Measurements from ENCODE around the gene MAP3K5. TPM values are rescaled to one million over a fixed set of nuclear protein-coding genes. Genes with fewer than 3 reads are reported as not detected.

Gene MAP3K5
- total RNA-seq, 3 donors from 2014 or later (not counting 1 experiment from before 2014, with no cell fraction given), result 19.7 to 36.7 (median 35.4) TPM

DNA sequence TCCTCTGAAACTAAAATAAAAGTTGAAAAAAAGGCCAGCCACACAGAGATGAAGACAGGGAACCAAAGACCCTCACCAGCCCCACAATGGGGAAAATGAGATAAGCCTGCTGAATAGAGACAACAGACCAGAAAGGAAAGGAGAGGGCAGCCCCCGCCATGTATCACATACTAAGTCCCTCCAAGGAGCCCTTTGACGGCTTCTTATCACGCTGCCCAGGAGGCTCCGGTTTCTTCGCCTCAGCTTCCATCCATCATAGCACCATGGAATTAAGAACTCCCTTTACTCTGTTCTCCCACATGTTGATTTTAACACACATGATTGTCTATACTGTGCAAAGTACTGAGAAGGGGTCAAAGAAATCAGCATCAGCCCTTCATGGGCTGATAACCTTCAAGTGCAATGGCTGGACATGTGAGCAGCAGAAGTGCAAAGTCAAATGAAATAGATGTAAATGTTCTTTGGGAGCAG, 54.9 kb downstream of the MAP3K5 start:
- DNase-seq (no peak), ATAC-seq (no peak)
- H3K27me3 ChIP-seq (ENCODE audit: control insufficient read depth, insufficient read depth, low read length), result no peaks in the 10 kb centered on the region
- H3K27ac ChIP-seq (ENCODE audit: low read length), result no peak overlapping the region
- no peaks in the 10 kb centered on the region for H3K36me3 ChIP-seq (ENCODE audit: control insufficient read depth, insufficient read depth, low read length)
- H3K36me3 Mint-ChIP-seq, result no peaks in the 10 kb centered on the region
- no peaks in the 10 kb centered on the region for H3K27me3 Mint-ChIP-seq (ENCODE audit: low read depth in 2 of 2)
- peaks cover 34 to 44% of the 10 kb centered on the region in 2 donors for H3K4me1 Mint-ChIP-seq
- peaks cover 3% of the 10 kb centered on the region for H3K4me1 ChIP-seq (ENCODE audit: control insufficient read depth, insufficient read depth, low read length)
- H3K4me3 Mint-ChIP-seq, result no peak overlapping the region
- 96% methylated on average over 4 of the region's 5 CpGs for WGBS (ENCODE audit: insufficient coverage)
- no peak overlapping the region for H3K4me3 ChIP-seq (ENCODE audit: low read length)
- intact Hi-C loops (cut with micrococcal nuclease), result no loop called here
- H3K9me3 ChIP-seq (ENCODE audit: control insufficient read depth, insufficient read depth, low read length), result no peaks in the 10 kb centered on the region
- no peaks in the 10 kb centered on the region for H3K9me3 Mint-ChIP-seq
- H3K27ac Mint-ChIP-seq, result no peak overlapping the region
- TF ChIP-seq, protein P1, sequence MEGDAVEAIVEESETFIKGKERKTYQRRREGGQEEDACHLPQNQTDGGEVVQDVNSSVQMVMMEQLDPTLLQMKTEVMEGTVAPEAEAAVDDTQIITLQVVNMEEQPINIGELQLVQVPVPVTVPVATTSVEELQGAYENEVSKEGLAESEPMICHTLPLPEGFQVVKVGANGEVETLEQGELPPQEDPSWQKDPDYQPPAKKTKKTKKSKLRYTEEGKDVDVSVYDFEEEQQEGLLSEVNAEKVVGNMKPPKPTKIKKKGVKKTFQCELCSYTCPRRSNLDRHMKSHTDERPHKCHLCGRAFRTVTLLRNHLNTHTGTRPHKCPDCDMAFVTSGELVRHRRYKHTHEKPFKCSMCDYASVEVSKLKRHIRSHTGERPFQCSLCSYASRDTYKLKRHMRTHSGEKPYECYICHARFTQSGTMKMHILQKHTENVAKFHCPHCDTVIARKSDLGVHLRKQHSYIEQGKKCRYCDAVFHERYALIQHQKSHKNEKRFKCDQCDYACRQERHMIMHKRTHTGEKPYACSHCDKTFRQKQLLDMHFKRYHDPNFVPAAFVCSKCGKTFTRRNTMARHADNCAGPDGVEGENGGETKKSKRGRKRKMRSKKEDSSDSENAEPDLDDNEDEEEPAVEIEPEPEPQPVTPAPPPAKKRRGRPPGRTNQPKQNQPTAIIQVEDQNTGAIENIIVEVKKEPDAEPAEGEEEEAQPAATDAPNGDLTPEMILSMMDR (IDR thresholded peaks at IDR 0.05), result no peak

DNA sequence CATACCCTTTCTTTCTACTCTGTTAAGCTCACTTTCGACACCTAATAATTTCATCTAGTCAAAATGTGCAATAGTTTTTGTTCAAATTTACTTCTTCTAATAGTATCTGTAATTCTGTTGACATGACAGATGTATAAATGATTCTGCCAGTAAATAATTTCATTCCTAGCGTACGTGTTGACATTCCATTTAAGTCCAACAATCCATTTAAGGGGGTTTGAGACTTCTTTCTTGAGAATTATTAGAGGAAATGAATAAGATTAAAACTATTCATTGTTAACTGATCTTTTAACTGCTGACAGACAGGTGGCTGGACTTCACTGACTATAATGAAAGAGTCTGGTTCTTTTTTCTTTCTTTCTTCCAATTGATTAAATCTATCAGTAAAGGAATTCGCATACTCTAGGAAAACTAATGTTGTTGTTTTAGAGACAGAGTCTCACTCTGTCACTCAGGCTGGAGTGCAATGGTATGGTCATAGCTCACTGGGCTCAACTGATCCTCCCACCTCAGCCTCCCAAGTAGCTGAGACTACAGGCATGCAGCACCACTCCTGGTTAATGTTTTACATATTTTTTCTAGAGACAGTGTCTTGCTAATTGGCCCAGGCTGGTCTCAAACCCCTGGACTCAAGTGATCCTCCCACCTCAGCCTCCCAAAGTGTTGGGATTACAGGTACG, 55.9 kb downstream of the MAP3K5 start:
- TF ChIP-seq, protein P1 (IDR thresholded peaks at IDR 0.05), result no peak
- no peaks in the 10 kb centered on the region for H3K9me3 ChIP-seq (ENCODE audit: control insufficient read depth, insufficient read depth, low read length)
- DNase-seq, result no peak
- no CpG with 5 or more reads among the region's 5 CpGs for WGBS (ENCODE audit: insufficient coverage)
- H3K36me3 Mint-ChIP-seq, result no peaks in the 10 kb centered on the region
- peaks cover 3% of the 10 kb centered on the region for H3K4me1 ChIP-seq (ENCODE audit: control insufficient read depth, insufficient read depth, low read length)
- no peak overlapping the region for H3K27ac ChIP-seq (ENCODE audit: low read length)
- intact Hi-C loops (cut with micrococcal nuclease), result no loop called here
- no peaks in the 10 kb centered on the region for H3K27me3 Mint-ChIP-seq (ENCODE audit: low read depth in 2 of 2)
- ATAC-seq, result no peak
- no peak overlapping the region for H3K4me3 ChIP-seq (ENCODE audit: low read length)
- no peak overlapping the region for H3K4me3 Mint-ChIP-seq
- H3K9me3 Mint-ChIP-seq, result no peaks in the 10 kb centered on the region
- peaks cover 32 to 41% of the 10 kb centered on the region in 2 donors for H3K4me1 Mint-ChIP-seq
- H3K27me3 ChIP-seq (ENCODE audit: control insufficient read depth, insufficient read depth, low read length), result no peaks in the 10 kb centered on the region
- H3K36me3 ChIP-seq (ENCODE audit: control insufficient read depth, insufficient read depth, low read length), result no peaks in the 10 kb centered on the region
- H3K27ac Mint-ChIP-seq, result no peak overlapping the region

DNA sequence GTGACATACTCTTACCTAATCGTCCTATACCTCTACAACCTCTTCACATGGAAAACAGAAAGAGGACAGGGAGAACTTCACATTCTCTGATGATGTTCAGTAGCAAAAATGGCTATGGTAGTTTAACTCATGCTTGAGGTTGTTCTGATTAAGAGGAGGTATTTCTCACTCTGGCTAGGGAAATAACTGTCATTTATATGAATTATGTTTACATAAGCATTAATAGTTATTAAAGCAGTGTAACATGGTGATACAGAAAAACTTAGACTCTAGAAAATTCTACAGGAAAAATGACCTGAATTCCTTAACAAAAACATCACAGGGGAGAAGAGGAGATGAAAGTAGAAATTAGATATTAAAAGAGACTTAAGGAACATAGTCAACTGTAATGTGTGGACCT, 57.3 kb downstream of the MAP3K5 start:
- no peaks in the 10 kb centered on the region for H3K27me3 Mint-ChIP-seq (ENCODE audit: low read depth in 2 of 2)
- no CpG with 5 or more reads among the region's 1 CpG for WGBS (ENCODE audit: insufficient coverage)
- H3K4me3 Mint-ChIP-seq, result no peak overlapping the region
- H3K4me3 ChIP-seq (ENCODE audit: low read length), result no peak overlapping the region
- no peak for DNase-seq
- intact Hi-C loops (cut with micrococcal nuclease), result no loop called here
- H3K27ac ChIP-seq (ENCODE audit: low read length), result no peak overlapping the region
- peaks cover 3% of the 10 kb centered on the region for H3K4me1 ChIP-seq (ENCODE audit: control insufficient read depth, insufficient read depth, low read length)
- H3K27ac Mint-ChIP-seq, result peak overlapping the region in 1 of 2 donors; percentile 58
- H3K27me3 ChIP-seq (ENCODE audit: control insufficient read depth, insufficient read depth, low read length), result no peaks in the 10 kb centered on the region
- no peaks in the 10 kb centered on the region for H3K36me3 ChIP-seq (ENCODE audit: control insufficient read depth, insufficient read depth, low read length)
- no peaks in the 10 kb centered on the region for H3K9me3 Mint-ChIP-seq
- H3K4me1 Mint-ChIP-seq, result peaks cover 31 to 41% of the 10 kb centered on the region in 2 donors
- TF ChIP-seq, protein P1 (IDR thresholded peaks at IDR 0.05), result no peak
- no peak for ATAC-seq
- H3K36me3 Mint-ChIP-seq, result no peaks in the 10 kb centered on the region
- H3K9me3 ChIP-seq (ENCODE audit: control insufficient read depth, insufficient read depth, low read length), result no peaks in the 10 kb centered on the region

DNA sequence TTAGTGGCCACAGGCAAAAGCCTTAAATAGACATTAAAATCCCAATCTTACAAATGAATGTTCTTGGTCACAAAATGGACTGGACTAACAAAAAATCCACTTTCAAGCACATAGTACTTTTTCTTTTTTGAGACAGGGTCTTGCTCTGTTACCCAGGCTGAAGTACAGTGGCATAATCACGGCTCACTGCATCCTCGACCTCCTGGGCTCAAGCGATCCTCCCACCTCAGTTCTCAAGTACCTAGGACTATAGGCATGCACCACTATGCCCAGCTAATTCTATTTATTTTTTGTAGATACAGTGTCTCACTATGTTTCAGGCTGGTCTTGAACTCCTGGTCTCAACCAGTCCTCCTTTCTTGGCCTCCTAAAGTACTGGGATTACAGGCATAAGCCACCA, 59.4 kb downstream of the MAP3K5 start:
- Histone ChIP-seq H3K4me3 (ENCODE audit: low read length) (no peak overlapping the region), H3K9me3 (ENCODE audit: control insufficient read depth, insufficient read depth, low read length) (no peaks in the 10 kb centered on the region), H3K27me3 (ENCODE audit: control insufficient read depth, insufficient read depth, low read length) (no peaks in the 10 kb centered on the region), H3K4me1 (ENCODE audit: control insufficient read depth, insufficient read depth, low read length) (no peaks in the 10 kb centered on the region), H3K27ac (ENCODE audit: low read length) (no peak overlapping the region), H3K36me3 (ENCODE audit: control insufficient read depth, insufficient read depth, low read length) (no peaks in the 10 kb centered on the region)
- peaks cover 30 to 44% of the 10 kb centered on the region in 2 donors for H3K4me1 Mint-ChIP-seq
- ATAC-seq, result no peak
- no peaks in the 10 kb centered on the region for H3K9me3 Mint-ChIP-seq
- no peaks in the 10 kb centered on the region for H3K36me3 Mint-ChIP-seq
- H3K27me3 Mint-ChIP-seq (ENCODE audit: low read depth in 2 of 2), result no peaks in the 10 kb centered on the region
- 96% methylated on average over 3 of the region's 3 CpGs for WGBS (ENCODE audit: insufficient coverage)
- H3K4me3 Mint-ChIP-seq, result no peak overlapping the region
- no peak overlapping the region for H3K27ac Mint-ChIP-seq
- no peak for DNase-seq
- intact Hi-C loops (cut with micrococcal nuclease), result no loop called here
- TF ChIP-seq, protein P1 (IDR thresholded peaks at IDR 0.05), result no peak

All from natural killer cell (primary cell).